ENCODE data around the gene PNKD.

The PNKD gene

DNA sequence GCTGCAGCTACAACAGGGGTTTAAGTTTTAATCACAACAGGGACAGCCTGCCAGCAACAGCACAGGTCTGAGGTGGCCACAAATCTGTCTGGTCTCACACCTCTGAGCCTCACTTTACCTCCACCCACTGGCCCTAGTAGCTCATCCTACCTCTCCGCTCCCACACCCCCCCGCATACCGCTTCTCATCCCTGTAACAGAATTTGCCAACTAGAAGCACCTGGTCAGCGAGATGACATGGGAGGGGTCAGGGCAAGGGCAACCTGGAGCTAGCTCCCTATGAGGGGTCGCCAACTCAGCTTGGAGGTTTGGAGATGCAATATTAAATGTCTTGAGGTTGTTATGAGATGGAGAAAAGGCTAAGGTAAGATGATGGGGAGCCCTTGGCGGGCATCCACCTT, 93.9 kb downstream of the PNKD start:
- no peak overlapping the region for H3K27ac ChIP-seq
- no peak for TF ChIP-seq ZFX (IDR thresholded peaks at IDR 0.05)
- TF ChIP-seq, protein P1, sequence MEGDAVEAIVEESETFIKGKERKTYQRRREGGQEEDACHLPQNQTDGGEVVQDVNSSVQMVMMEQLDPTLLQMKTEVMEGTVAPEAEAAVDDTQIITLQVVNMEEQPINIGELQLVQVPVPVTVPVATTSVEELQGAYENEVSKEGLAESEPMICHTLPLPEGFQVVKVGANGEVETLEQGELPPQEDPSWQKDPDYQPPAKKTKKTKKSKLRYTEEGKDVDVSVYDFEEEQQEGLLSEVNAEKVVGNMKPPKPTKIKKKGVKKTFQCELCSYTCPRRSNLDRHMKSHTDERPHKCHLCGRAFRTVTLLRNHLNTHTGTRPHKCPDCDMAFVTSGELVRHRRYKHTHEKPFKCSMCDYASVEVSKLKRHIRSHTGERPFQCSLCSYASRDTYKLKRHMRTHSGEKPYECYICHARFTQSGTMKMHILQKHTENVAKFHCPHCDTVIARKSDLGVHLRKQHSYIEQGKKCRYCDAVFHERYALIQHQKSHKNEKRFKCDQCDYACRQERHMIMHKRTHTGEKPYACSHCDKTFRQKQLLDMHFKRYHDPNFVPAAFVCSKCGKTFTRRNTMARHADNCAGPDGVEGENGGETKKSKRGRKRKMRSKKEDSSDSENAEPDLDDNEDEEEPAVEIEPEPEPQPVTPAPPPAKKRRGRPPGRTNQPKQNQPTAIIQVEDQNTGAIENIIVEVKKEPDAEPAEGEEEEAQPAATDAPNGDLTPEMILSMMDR (conservative IDR thresholded peaks at IDR 0.05) = no peak

DNA sequence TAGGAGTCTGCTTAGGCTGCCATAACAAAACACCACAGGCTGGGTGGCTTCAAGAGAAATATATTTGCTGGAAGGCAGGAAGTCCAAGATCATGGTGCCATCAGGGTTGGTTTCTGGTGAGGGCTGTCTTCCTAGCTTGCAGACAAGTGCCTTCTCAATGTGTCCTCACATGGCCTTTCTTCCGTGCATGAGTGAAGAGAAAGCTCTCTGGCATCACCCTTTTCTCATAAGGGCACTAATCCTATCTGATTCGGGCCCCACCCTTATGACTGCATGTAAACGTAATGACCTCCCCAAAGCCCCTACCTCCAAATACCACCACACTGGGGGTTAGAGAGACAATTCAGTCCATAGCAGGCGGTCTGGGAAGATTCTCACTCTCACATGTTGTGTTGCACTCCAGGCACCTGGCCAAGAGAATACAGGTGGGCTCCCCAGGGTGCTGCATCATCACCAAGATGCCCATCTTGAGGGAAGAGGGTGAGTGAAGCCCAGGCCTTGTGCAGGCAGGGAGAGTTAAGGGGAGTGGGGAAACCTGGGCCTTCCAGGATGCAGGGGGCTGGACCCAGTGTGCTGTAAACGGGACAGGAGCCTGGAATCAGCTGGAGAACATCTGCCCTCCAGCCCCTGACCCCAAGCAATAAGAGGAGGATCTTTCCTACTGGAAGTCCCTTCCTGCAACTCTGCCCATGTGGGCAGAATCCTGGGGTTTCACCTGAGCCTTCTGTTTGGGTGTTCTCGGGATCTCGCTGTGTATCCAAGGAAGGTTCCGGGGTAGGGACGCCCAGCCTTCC, 96.5 kb downstream of the PNKD start:
- no peak for TF ChIP-seq ZFX (IDR thresholded peaks at IDR 0.05)
- TF ChIP-seq, protein P1 (conservative IDR thresholded peaks at IDR 0.05) = no peak
- no peak overlapping the region for H3K27ac ChIP-seq

DNA sequence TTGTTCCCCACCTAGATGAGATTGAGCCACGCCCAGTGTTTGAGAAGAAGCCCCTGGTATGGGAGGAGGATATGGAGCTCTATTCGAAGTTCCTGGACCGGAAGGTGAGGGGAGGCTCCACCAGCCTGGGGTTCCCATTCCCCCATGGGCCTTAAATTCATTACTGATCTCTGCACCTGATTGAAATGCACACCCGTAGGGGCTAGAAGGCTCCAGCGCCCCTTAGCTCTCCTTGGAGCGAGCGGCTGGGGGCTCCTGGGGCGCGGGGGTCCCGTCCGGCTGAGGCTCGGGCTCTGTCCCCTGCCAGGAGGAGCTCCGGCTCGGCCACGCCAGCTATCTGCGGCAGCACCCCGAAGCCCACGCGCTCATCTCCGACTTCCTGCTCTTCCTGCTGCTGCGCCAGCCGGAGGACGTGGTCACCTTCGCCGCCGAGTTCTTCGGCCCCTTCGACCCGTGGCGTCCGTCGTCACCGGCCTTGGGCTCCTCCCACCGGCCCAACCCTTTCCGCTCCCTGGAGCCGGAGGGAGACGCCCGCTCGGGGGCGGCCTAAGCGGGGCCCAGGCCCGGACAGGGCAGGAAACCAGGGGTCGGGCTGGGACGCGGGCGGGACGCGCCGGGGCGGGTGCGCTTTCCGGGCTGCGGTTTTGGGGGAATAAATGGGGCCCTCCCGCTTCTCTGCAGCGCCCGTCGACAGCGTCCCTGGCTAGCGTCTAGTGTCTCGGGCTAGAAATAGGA, 97.3 kb downstream of the PNKD start:
- no peak overlapping the region for H3K27ac ChIP-seq
- no peak for TF ChIP-seq ZFX (IDR thresholded peaks at IDR 0.05)
- TF ChIP-seq, protein P1 (conservative IDR thresholded peaks at IDR 0.05) = no peak

DNA sequence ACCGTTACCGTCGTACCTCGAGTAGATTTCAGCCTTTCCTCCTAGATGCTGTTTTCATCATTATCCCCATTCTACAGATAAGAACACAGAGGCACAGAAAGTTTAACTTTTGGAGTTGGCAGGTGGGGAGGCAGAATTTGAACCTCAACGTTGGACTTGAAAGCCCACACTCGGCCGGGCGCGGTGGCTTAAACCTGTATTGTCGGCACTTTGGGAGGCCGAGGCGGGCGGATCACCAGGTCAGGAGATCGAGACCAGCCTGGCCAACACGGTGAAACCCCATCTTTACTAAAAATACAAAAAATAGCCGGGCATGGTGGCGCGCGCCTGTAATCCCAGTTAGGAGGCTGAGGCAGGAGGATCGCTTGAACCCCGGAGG, 97.8 kb downstream of the PNKD start:
- no peak overlapping the region for H3K27ac ChIP-seq
- TF ChIP-seq, protein P1 (conservative IDR thresholded peaks at IDR 0.05) = no peak
- TF ChIP-seq ZFX (IDR thresholded peaks at IDR 0.05) = no peak

DNA sequence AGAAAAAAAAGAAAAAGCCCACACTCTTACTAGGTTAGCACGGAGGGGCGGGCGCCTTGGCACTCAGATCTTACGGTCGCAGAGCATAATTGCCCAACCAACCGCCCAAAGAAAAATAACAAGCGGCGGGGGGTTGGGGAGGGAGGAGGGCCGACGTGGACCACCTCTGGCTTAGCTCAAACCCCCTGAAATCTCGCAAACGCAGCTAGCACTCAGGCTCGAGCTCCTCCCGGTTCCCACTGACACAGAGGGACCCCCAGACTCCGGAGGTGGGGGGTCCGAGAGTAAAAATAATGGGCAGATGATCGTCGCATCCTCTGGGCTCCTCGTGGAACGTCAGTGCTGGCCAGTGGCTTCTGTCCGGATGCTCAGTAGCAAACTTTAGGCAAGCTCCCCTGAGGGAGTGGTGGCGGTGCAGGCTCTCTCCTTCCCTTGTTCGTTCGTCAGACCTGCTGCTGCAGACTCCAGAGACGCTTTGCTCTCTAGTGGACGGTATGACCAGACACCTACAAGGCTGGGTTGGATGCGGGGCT, 98.4 kb downstream of the PNKD start:
- H3K27ac ChIP-seq = no peak overlapping the region
- TF ChIP-seq, protein P1 (conservative IDR thresholded peaks at IDR 0.05) = no peak
- no peak for TF ChIP-seq ZFX (IDR thresholded peaks at IDR 0.05)

DNA sequence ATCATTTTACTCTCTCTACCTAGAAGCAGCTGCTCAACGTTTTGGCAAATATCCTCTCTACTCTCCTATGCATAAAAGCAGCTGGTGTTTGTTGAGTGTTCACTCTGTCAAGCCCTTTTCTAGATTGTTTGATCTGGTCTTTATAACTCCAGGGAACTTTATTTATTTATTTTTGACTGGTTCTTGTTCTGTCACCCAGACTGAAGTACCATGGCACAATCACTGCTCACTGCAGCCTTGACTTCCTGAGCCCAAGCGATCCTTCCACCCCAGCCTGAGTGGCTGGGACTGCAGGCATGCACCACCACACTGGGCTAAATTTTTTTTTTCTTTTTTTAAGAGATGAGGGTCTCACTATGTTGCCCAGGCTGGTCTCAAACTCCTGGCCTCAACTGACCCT, 99.0 kb downstream of the PNKD start:
- H3K27ac ChIP-seq = no peak overlapping the region
- TF ChIP-seq, protein P1 (conservative IDR thresholded peaks at IDR 0.05) = no peak
- TF ChIP-seq ZFX (IDR thresholded peaks at IDR 0.05) = no peak

Measured in C4-2B (cell line).